CD14-positive monocyte (primary cell): ENCODE results near the gene CERK. TPM values are rescaled to one million over a fixed set of nuclear protein-coding genes. Genes with fewer than 3 reads are reported as not detected.

ENCODE experiments used
- DNase-seq, 3 donors: peaks; one replicate each; pipeline ENCODE4 v3.0.0-alpha.2; 2011 to 2022
- H2AFZ ChIP-seq: 2 replicates; pipeline ENCODE4 v1.6.0; 2012; ENCODE audit warnings: mild to moderate bottlenecking, low read depth, low read length, inconsistent platforms; ENCODE audit not compliant: insufficient read depth, poor library complexity, severe bottlenecking
- H3K27ac ChIP-seq, 2 donors: 1 replicate in 1 of 2; 2 replicates in 1 of 2; pipeline ENCODE4 v1.5.1; 2012 to 2013; ENCODE audit warnings: low read length in 2 of 2, control low read depth in 1 of 2, inconsistent platforms in 1 of 2, low read depth in 1 of 2, mild to moderate bottlenecking in 1 of 2
- H3K27me3 ChIP-seq, 2 donors: one replicate each; pipeline versions ENCODE4 v1.6.0 to v1.6.1; 2011 to 2013; ENCODE audit warnings: low read length in 2 of 2; ENCODE audit not compliant: control insufficient read depth in 2 of 2, insufficient read depth in 2 of 2
- H3K36me3 ChIP-seq, 2 donors: replicated peaks in 1 of 2; 1 replicate in 1 of 2; 2 replicates in 1 of 2; pipeline versions ENCODE4 v1.5.1 to v1.6.1; 2012 to 2013; ENCODE audit warnings: low read length in 2 of 2, control low read depth in 1 of 2, inconsistent platforms in 1 of 2, mild to moderate bottlenecking in 1 of 2; ENCODE audit not compliant: insufficient read depth in 2 of 2, control insufficient read depth in 1 of 2
- H3K4me1 ChIP-seq, 2 donors: 1 replicate in 1 of 2; 2 replicates in 1 of 2; pipeline versions ENCODE4 v1.5.1 to v1.6.1; 2012 to 2013; ENCODE audit warnings: low read length in 2 of 2, control low read depth in 1 of 2, inconsistent platforms in 1 of 2, mild to moderate bottlenecking in 1 of 2, moderate library complexity in 1 of 2; ENCODE audit not compliant: insufficient read depth in 2 of 2, control insufficient read depth in 1 of 2
- H3K4me2 ChIP-seq: replicated peaks from 2 replicates; pipeline ENCODE3; 2012; ENCODE audit warnings: low read length, moderate library complexity, mild to moderate bottlenecking; ENCODE audit not compliant: poor library complexity, severe bottlenecking; ENCODE audit errors: extremely low read depth
- H3K4me3 ChIP-seq, 3 experiments: fragments of 200-600 bp in 1 of 3; sonication (generic) in 1 of 3; replicated peaks in 1 of 3; 1 replicate in 2 of 3; 2 replicates in 1 of 3; pipeline ENCODE4 v1.5.1; 2011 to 2013; ENCODE audit warnings: low read length in 3 of 3, mild to moderate bottlenecking in 3 of 3, control low read depth in 2 of 3, low read depth in 2 of 3, inconsistent platforms in 1 of 3, moderate library complexity in 1 of 3
- H3K79me2 ChIP-seq: 2 replicates; pipeline ENCODE4 v1.6.0; 2012; ENCODE audit warnings: mild to moderate bottlenecking, control low read depth, inconsistent platforms, low read length, moderate library complexity; ENCODE audit not compliant: insufficient read depth
- H3K9ac ChIP-seq: 2 replicates; pipeline ENCODE4 v1.6.0; 2017; ENCODE audit warnings: low read length, mild to moderate bottlenecking; ENCODE audit not compliant: insufficient read depth, poor library complexity, severe bottlenecking
- H3K9me3 ChIP-seq, 2 donors: replicated peaks in 1 of 2; 1 replicate in 1 of 2; 2 replicates in 1 of 2; pipeline versions ENCODE4 v1.5.1 to v1.6.1; 2012 to 2013; ENCODE audit warnings: low read length in 2 of 2, control low read depth in 1 of 2; ENCODE audit not compliant: control insufficient read depth in 1 of 2, insufficient read depth in 1 of 2
- H4K20me1 ChIP-seq: 2 replicates; pipeline ENCODE4 v1.6.0; 2012; ENCODE audit warnings: mild to moderate bottlenecking, low read length, control low read depth, moderate library complexity; ENCODE audit not compliant: insufficient read depth
- H3K27ac Mint-ChIP-seq, 7 donors: one replicate each; pipeline ENCODE4 v1.8.0; 2020; ENCODE audit warnings: mild to moderate bottlenecking in 7 of 7, mixed read lengths in 7 of 7, moderate library complexity in 6 of 7, inconsistent platforms in 2 of 7
- H3K27me3 Mint-ChIP-seq, 3 donors: one replicate each; pipeline ENCODE4 v1.8.0; 2021 to 2022; ENCODE audit warnings: low read depth in 3 of 3, mild to moderate bottlenecking in 3 of 3, mixed read lengths in 3 of 3, moderate library complexity in 3 of 3, inconsistent platforms in 1 of 3
- H3K36me3 Mint-ChIP-seq, 2 donors: one replicate each; pipeline ENCODE4 v1.8.0; 2020; ENCODE audit warnings: mixed read lengths in 2 of 2, inconsistent platforms in 1 of 2, mild to moderate bottlenecking in 1 of 2
- H3K4me1 Mint-ChIP-seq: one replicate; pipeline ENCODE4 v1.8.0; 2020; ENCODE audit warnings: mild to moderate bottlenecking, mixed read lengths
- H3K4me3 Mint-ChIP-seq, 2 donors: one replicate each; pipeline ENCODE4 v1.8.0; 2020; ENCODE audit warnings: mild to moderate bottlenecking in 2 of 2, mixed read lengths in 2 of 2, moderate library complexity in 1 of 2
- H3K9me3 Mint-ChIP-seq, 7 donors: one replicate each; pipeline ENCODE4 v1.8.0; 2020 to 2022; ENCODE audit warnings: mixed read lengths in 7 of 7, mild to moderate bottlenecking in 6 of 7, moderate library complexity in 6 of 7, inconsistent platforms in 2 of 7
- WGBS: methylation state at CpG from one replicate; pipeline ENCODE4 v1.1.5; 2013; ENCODE audit warnings: missing lambda C conversion rate; ENCODE audit not compliant: insufficient coverage; 5-methylcytosine and 5-hydroxymethylcytosine counted together
- intact Hi-C, 2 donors: fragments of 100-400 bp; cut with micrococcal nuclease; formaldehyde crosslinking; loops; one replicate each; pipeline versions ENCODE4 v1.15.0 to v1.15.1; 2023
- polyA plus RNA-seq, 3 donors: library from polyadenylated mRNA; depleted of rRNA in 1 of 3; unstranded in 2 of 3; stranded (reverse) in 1 of 3; fragments of 300-500 nt in 2 of 3; fragments of >200 nt in 1 of 3; fragmentation: Illumina TruSeq in 2 of 3; gene quantifications; 1 replicate in 2 of 3; 2 replicates in 1 of 3; pipeline ENCODE4 v1.2.3, GENCODE V29; 2012 to 2021
- TF ChIP-seq, protein P1 (sequence below): fragments of 200-600 bp; IDR thresholded peaks from one replicate; pipeline ENCODE4 v1.8.0; 2022; ENCODE audit warnings: antibody characterized with exemption, mild to moderate bottlenecking

Gene CERK
- polyA plus RNA-seq, 3 donors, result 22.4 to 40.2 (median 24.5) TPM

- Histone ChIP-seq H3K27ac (no peak overlapping the region), H3K9ac (no peak overlapping the region), H3K4me1 (peaks cover 34 to 39% of the 10 kb centered on the region in 2 donors), H3K27me3 (no peaks in the 10 kb centered on the region), H3K9me3 (no peaks in the 10 kb centered on the region), H4K20me1 (peaks cover 70% of the 10 kb centered on the region), H3K79me2 (peaks cover 99% of the 10 kb centered on the region), H2AFZ (no peak overlapping the region), H3K4me2 (no peak overlapping the region), H3K36me3 (peaks cover 4 to 22% of the 10 kb centered on the region in 2 donors), H3K4me3 (no peak overlapping the region)
- peaks cover 0 to 2% (median 1%) of the 10 kb centered on the region in 3 donors for H3K27me3 Mint-ChIP-seq
- peaks cover 0 to 3% (median 0%) of the 10 kb centered on the region in 7 donors for H3K9me3 Mint-ChIP-seq
- H3K4me3 Mint-ChIP-seq, result no peak overlapping the region
- H3K27ac Mint-ChIP-seq, result peak overlapping the region in 2 of 7 donors; percentile 45 to 69
- TF ChIP-seq, protein P1, sequence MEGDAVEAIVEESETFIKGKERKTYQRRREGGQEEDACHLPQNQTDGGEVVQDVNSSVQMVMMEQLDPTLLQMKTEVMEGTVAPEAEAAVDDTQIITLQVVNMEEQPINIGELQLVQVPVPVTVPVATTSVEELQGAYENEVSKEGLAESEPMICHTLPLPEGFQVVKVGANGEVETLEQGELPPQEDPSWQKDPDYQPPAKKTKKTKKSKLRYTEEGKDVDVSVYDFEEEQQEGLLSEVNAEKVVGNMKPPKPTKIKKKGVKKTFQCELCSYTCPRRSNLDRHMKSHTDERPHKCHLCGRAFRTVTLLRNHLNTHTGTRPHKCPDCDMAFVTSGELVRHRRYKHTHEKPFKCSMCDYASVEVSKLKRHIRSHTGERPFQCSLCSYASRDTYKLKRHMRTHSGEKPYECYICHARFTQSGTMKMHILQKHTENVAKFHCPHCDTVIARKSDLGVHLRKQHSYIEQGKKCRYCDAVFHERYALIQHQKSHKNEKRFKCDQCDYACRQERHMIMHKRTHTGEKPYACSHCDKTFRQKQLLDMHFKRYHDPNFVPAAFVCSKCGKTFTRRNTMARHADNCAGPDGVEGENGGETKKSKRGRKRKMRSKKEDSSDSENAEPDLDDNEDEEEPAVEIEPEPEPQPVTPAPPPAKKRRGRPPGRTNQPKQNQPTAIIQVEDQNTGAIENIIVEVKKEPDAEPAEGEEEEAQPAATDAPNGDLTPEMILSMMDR, result no peak
- intact Hi-C loops, result no loop called here
- DNase-seq, result no peak
- H3K36me3 Mint-ChIP-seq, result peaks cover 41 to 48% of the 10 kb centered on the region in 2 donors
- 95% methylated on average over 6 of the region's 9 CpGs for WGBS
- peaks cover 43% of the 10 kb centered on the region for H3K4me1 Mint-ChIP-seq
Measured at GRCh38 chr22:46779651-46780050, 41.6 kb upstream of the CERK start.

DNA sequence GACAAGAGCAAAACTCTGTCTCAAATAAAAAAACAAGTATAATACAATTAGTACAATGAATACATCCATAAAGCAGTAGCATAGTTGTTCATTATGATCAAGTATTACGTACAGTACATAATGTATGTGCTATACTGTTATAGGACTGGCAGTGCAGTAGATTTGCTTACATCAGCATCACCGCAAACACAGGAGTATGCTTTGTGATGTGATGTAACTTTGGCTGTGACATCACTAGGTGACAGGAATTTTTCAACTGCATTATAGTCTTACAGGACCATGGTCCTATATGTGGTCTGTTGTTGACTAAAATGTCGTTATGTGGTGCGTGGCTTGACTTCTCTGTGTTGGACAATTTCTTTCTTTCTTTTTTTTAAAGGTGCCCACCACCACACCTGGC, 41.0 kb upstream of the CERK start:
- Histone ChIP-seq H3K79me2 (peaks cover 93% of the 10 kb centered on the region), H3K36me3 (peaks cover 4 to 19% of the 10 kb centered on the region in 2 donors), H3K9me3 (no peaks in the 10 kb centered on the region), H4K20me1 (peaks cover 64% of the 10 kb centered on the region), H3K4me1 (peaks cover 41 to 45% of the 10 kb centered on the region in 2 donors), H3K4me2 (no peak overlapping the region), H2AFZ (no peak overlapping the region), H3K27me3 (no peaks in the 10 kb centered on the region), H3K27ac (no peak overlapping the region), H3K4me3 (no peak overlapping the region), H3K9ac (no peak overlapping the region)
- Mint-ChIP-seq H3K36me3 (peaks cover 41 to 48% of the 10 kb centered on the region in 2 donors), H3K4me1 (peaks cover 49% of the 10 kb centered on the region), H3K9me3 (peaks cover 0 to 3% (median 0%) of the 10 kb centered on the region in 7 donors), H3K27me3 (peaks cover 0 to 2% (median 1%) of the 10 kb centered on the region in 3 donors), H3K4me3 (no peak overlapping the region), H3K27ac (no peak overlapping the region)
- intact Hi-C loops, result no loop called here
- TF ChIP-seq, protein P1, result no peak
- no CpG with 5 or more reads among the region's 4 CpGs for WGBS
- DNase-seq, result no peak
